ENCODE data around the gene DNAJC30.

The DNAJC30 gene

DNA sequence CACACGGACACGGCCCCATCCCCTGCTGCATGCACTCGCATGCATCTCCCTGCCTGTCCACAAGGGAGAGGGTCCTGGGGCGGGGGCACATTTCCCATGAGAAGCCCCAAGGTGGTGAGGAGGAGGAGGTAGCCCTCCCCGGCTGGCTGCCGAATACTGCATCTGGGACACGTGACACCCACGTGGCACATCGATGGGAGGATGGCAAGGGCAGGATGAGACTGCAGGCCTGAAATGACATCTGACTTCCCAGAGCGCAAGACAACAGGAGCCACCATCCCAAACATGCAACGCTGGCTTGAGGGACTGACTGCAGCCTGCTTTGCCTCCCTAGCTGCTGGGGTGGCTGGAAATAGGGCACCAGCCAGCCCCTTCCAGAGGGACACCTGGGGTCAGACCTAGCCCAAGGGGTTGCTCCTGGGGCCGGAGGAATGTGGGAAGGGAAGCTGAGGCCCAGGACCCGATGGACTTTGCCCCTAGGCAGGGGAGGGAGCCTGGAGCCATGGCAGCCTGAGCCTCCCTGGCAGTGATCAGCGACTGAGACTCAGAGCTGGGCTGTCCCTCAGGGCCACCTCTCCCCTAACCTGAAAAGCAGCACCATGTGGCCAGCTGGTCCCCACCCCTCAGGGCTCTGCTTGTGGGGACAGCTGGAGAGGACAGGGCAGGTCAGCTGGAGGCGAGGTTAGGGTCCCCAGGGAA, 16.3 kb upstream of the DNAJC30 start:
- Histone ChIP-seq H3K4me1 (ENCODE audit: low read length) (no peaks in the 10 kb centered on the region), H3K9me3 (ENCODE audit: insufficient read depth, low read length) (no peaks in the 10 kb centered on the region), H3K36me3 (replicated peaks; ENCODE audit: low read depth, low read length) (peaks cover 32% of the 10 kb centered on the region), H2AFZ (ENCODE audit: low read depth, low read length) (no peak overlapping the region), H3K79me2 (ENCODE audit: low read length) (no peaks in the 10 kb centered on the region), H3K27me3 (ENCODE audit: low read depth, low read length) (no peaks in the 10 kb centered on the region), H3K4me2 (ENCODE audit: low read length) (no peak overlapping the region), H3K27ac (ENCODE audit: low read length) (no peak overlapping the region), H3K9ac (ENCODE audit: low read length) (no peak overlapping the region), H4K20me1 (ENCODE audit: insufficient read depth, low read length) (no peaks in the 10 kb centered on the region; the same call in 1 of the 2 replicates), H3K4me3 (ENCODE audit: low read length) (no peak overlapping the region)
- TF ChIP-seq EZH2phosphoT487 (IDR thresholded peaks at IDR 0.05; ENCODE audit: low read depth) = no peak
- TF ChIP-seq, protein P1, sequence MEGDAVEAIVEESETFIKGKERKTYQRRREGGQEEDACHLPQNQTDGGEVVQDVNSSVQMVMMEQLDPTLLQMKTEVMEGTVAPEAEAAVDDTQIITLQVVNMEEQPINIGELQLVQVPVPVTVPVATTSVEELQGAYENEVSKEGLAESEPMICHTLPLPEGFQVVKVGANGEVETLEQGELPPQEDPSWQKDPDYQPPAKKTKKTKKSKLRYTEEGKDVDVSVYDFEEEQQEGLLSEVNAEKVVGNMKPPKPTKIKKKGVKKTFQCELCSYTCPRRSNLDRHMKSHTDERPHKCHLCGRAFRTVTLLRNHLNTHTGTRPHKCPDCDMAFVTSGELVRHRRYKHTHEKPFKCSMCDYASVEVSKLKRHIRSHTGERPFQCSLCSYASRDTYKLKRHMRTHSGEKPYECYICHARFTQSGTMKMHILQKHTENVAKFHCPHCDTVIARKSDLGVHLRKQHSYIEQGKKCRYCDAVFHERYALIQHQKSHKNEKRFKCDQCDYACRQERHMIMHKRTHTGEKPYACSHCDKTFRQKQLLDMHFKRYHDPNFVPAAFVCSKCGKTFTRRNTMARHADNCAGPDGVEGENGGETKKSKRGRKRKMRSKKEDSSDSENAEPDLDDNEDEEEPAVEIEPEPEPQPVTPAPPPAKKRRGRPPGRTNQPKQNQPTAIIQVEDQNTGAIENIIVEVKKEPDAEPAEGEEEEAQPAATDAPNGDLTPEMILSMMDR (IDR thresholded peaks at IDR 0.05; ENCODE audit: low read depth, low read length) = no peak

DNA sequence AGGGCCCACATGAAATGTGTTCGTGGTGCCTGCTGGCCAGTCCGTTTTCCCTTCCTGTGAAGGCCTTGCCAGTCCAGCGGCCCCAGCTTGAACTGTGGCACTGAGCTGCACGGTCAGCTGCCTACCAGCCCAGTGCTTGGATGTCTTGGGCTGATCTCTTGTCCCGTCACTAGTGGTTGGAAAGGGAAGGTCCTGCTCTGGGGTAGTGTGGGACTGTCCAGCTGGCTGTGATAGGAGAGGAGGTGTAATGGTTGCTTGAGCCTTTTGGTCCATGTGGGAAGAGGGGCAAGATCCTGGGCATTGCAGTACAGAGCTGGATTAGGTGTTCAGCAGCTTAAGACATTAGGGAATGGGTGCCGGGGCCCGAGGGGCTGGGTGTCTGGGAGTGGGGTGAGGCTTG, 15.2 kb upstream of the DNAJC30 start:
- Histone ChIP-seq H2AFZ (ENCODE audit: low read depth, low read length) (no peak overlapping the region), H3K36me3 (replicated peaks; ENCODE audit: low read depth, low read length) (peaks cover 43% of the 10 kb centered on the region), H3K27me3 (ENCODE audit: low read depth, low read length) (no peaks in the 10 kb centered on the region), H3K27ac (ENCODE audit: low read length) (no peak overlapping the region), H3K4me3 (ENCODE audit: low read length) (no peak overlapping the region), H4K20me1 (ENCODE audit: insufficient read depth, low read length) (no peaks in the 10 kb centered on the region; the same call in 1 of the 2 replicates), H3K9me3 (ENCODE audit: insufficient read depth, low read length) (no peaks in the 10 kb centered on the region), H3K79me2 (ENCODE audit: low read length) (no peaks in the 10 kb centered on the region), H3K4me1 (ENCODE audit: low read length) (no peaks in the 10 kb centered on the region), H3K9ac (ENCODE audit: low read length) (no peak overlapping the region), H3K4me2 (ENCODE audit: low read length) (no peak overlapping the region)
- no peak for TF ChIP-seq EZH2phosphoT487 (IDR thresholded peaks at IDR 0.05; ENCODE audit: low read depth)
- TF ChIP-seq, protein P1 (IDR thresholded peaks at IDR 0.05; ENCODE audit: low read depth, low read length) = no peak

DNA sequence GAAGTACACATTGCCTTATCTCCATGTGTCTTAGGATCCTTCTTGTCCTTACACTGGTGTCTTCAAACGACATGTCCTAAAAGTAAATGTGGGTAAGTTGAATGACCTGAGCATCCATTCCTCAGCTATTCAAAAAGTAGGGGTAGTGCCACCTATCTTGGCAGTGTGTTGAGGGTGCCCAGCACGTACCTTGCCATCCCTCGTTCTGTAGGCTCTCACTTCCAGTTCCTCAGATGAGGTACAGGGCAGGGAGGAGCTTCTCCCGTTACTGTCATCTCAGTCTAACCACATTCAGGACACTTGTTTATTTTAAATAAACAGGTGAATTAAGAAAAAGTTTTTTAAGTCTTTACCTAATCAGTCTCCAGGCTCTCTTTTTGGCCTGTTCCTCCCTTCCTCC, 13.1 kb upstream of the DNAJC30 start:
- Histone ChIP-seq H3K27ac (ENCODE audit: low read length) (no peak overlapping the region), H3K4me3 (ENCODE audit: low read length) (no peak overlapping the region), H3K9me3 (ENCODE audit: insufficient read depth, low read length) (no peaks in the 10 kb centered on the region), H2AFZ (ENCODE audit: low read depth, low read length) (no peak overlapping the region), H3K9ac (ENCODE audit: low read length) (no peak overlapping the region), H4K20me1 (ENCODE audit: insufficient read depth, low read length) (no peaks in the 10 kb centered on the region; the same call in 1 of the 2 replicates), H3K4me2 (ENCODE audit: low read length) (no peak overlapping the region), H3K36me3 (replicated peaks; ENCODE audit: low read depth, low read length) (peaks cover 51% of the 10 kb centered on the region), H3K79me2 (ENCODE audit: low read length) (no peaks in the 10 kb centered on the region), H3K27me3 (ENCODE audit: low read depth, low read length) (no peaks in the 10 kb centered on the region), H3K4me1 (ENCODE audit: low read length) (no peaks in the 10 kb centered on the region)
- no peak for TF ChIP-seq EZH2phosphoT487 (IDR thresholded peaks at IDR 0.05; ENCODE audit: low read depth)
- TF ChIP-seq, protein P1 (IDR thresholded peaks at IDR 0.05; ENCODE audit: low read depth, low read length) = no peak

DNA sequence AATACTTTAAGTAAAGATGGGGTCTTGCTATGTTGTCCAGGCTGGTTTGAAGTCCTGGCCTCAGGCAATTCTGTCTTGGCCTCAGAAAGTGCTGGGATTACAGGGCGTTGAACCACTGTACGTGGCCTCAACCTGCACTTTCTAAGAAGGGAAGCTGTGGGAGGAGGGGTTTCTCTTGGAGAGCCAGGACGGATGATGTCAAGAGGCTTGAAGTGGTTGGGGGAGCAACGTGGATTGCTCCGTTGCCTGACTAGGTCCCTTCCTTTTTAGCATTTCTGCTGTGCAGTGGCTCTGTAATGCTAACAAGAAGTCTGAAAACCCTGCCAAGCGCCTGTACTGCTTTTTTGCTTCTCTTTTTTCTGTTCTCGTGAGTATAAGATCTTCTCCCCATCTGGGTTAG, 7.4 kb upstream of the DNAJC30 start:
- H3K36me3 ChIP-seq (replicated peaks; ENCODE audit: low read depth, low read length) = peaks cover 64% of the 10 kb centered on the region

More for the DNA sequence above, 7.4 kb upstream of the DNAJC30 start:
- Histone ChIP-seq H3K79me2 (ENCODE audit: low read length) (peaks cover 45% of the 10 kb centered on the region), H3K4me1 (ENCODE audit: low read length) (peaks cover 9% of the 10 kb centered on the region), H4K20me1 (ENCODE audit: insufficient read depth, low read length) (no peaks in the 10 kb centered on the region), H3K4me3 (ENCODE audit: low read length) (no peak overlapping the region), H3K9ac (ENCODE audit: low read length) (no peak overlapping the region), H3K27ac (ENCODE audit: low read length) (no peak overlapping the region), H2AFZ (ENCODE audit: low read depth, low read length) (no peak overlapping the region), H3K9me3 (ENCODE audit: insufficient read depth, low read length) (no peaks in the 10 kb centered on the region), H3K4me2 (ENCODE audit: low read length) (no peak overlapping the region), H3K27me3 (ENCODE audit: low read depth, low read length) (no peaks in the 10 kb centered on the region)
- no peak for TF ChIP-seq EZH2phosphoT487 (IDR thresholded peaks at IDR 0.05; ENCODE audit: low read depth)
- TF ChIP-seq, protein P1 (IDR thresholded peaks at IDR 0.05; ENCODE audit: low read depth, low read length) = no peak

All from OCI-LY3 (cell line).